GM12874 (cell line): ENCODE results near the gene CLEC4E.

Experiments
- TF ChIP-seq, protein P1 (sequence below): IDR thresholded peaks from 2 replicates; pipeline ENCODE4 v1.5.1; 2011; ENCODE audit warnings: low read depth, mild to moderate bottlenecking, control low read depth, low read length, moderate library complexity; ENCODE audit not compliant: insufficient read depth

CLEC4E gene

DNA sequence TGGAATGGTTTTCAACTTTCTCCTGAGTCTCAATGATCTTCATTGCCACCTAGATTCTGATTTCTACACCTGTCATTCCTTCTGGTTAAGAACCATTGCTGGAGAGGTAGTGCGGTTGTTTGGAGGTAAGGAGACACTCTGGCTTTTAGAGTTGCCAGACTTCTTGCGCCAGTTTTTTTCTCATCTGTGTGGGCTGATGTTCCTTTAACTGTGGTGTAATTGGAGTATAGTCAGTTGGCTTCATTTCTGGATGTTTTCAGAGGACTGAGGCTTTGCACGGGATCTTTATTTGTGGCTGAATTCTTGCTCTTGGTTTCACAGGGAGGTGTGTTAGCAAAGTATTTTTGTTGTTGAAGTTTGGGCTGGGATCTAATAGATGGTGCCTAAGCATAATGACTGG lies 33.1 kb downstream of the CLEC4E start:
- TF ChIP-seq, protein P1, sequence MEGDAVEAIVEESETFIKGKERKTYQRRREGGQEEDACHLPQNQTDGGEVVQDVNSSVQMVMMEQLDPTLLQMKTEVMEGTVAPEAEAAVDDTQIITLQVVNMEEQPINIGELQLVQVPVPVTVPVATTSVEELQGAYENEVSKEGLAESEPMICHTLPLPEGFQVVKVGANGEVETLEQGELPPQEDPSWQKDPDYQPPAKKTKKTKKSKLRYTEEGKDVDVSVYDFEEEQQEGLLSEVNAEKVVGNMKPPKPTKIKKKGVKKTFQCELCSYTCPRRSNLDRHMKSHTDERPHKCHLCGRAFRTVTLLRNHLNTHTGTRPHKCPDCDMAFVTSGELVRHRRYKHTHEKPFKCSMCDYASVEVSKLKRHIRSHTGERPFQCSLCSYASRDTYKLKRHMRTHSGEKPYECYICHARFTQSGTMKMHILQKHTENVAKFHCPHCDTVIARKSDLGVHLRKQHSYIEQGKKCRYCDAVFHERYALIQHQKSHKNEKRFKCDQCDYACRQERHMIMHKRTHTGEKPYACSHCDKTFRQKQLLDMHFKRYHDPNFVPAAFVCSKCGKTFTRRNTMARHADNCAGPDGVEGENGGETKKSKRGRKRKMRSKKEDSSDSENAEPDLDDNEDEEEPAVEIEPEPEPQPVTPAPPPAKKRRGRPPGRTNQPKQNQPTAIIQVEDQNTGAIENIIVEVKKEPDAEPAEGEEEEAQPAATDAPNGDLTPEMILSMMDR = no peak

DNA sequence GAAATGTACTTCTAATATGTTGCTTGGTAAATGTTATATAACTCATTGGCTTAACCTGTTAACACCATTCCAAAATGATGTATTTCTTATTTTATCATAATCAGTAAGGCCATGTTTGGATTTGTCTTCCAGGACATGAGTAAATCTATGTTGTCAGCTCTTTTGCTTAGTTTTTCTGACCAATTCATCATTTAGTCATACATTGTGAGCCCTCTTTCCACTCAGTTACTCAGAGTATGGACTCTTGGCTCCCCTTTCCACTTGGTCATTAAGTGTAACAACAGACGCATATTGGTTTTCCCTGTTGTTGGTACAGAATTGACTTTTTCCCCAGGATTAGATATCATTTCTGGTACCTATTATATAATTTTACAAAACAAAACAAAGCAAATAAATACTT lies 36.4 kb downstream of the CLEC4E start:
- TF ChIP-seq, protein P1 = no peak

DNA sequence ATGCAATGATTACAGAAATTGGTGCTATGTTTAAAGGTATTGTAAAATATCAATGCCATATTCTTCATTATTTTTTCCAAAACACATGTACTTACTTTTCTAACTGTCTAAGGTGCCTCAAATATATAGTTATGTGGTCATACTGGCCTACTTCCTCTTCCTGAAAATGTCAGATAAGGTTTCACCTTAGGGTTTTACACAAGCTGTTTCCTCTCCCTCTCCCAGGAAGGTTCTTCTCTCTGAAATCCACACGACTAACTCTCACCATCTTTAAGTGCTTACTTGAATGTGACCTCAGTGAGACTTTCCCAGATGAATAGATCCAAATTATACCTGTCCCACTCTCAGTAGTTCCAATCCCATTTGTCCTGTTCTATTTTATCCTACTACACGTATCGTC lies 39.0 kb downstream of the CLEC4E start:
- TF ChIP-seq, protein P1 = no peak

DNA sequence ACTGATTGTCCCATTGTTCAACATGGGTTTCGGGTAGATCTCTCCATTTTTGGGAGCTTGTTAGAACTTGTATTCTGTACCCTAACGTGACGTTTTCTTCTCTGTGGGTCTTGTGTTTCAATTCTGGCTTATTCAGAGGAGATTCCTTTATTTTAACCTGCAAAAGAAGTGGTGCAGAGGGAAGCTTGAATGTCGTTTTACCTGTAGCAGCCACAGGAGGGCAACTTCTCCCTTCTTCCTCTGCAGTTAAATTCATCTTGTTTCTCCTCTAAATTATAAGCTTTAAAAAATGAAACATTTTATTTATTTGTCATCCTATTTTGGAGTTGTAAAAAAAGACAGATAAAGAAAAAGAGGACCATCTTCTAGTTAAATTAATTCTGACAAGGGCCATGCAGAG lies 41.1 kb downstream of the CLEC4E start:
- TF ChIP-seq, protein P1 = no peak

DNA sequence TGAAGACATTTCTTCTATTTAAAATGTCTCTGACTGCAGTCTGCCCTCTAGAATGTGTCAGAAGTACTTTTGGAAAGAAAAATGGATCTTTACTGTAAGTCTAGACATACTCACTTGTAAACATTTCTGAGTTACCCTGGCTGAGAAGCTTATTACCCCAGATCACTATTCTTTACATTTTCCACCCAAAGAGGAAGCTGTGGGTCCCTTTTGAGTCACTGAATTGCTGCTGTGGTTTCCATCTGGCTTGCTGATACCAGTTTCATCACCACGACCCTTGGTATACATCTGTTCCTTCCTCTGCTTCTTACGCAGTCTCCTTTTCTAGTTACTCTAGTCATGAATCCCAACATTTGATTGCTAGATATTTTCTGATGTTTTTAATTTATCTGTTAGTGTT lies 47.6 kb downstream of the CLEC4E start:
- TF ChIP-seq, protein P1 = no peak

DNA sequence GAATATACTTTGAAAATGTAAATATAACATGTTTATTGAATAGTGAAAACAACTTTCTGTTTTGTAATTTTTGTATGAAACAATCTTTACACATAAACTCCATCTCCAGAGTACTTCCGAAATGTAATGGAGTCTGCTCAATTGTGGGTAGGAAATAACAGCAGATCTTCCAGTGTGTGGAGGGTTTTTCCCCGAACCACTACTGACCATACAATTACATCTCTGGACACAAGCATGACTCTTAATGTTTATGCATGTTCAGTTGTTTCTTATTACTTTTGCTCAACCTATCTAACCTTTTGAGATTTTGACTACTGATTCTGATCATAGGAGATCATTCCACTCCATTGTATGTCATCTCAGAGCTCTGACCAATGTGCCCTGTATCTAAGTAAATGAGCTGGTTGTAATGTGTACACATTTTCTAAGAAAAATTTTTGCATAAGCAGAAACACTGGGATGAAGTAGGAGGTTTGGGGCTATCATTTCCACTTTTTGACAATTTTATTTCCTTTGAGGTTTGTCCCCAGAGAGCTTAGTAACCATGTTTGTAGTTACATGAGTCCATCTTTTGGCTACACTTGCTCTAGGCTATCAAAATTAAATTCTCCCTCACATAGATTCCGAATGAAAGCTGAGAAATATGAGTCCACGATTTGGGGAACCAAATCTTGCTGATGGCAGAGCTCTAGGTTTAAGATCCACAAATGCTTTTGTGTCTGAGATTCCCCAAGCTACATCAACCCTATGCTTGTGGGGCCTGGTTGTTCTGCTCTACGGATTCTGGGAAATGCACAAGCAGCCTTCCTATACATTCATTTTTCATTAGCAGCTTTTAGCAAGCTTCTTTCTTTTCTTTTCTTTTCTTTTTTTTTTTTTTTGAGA lies 48.8 kb downstream of the CLEC4E start:
- TF ChIP-seq, protein P1 = no peak
